GM12891 (cell line): ENCODE data around the gene CDK10. TPM values are rescaled to one million over a fixed set of nuclear protein-coding genes. Genes with fewer than 3 reads are reported as not detected.

Source experiments
- DNase-seq: peaks from one replicate; pipeline ENCODE4 v3.0.0; 2011; ENCODE audit warnings: low spot score; ENCODE audit not compliant: insufficient read length
- FAIRE-seq: peaks from 2 replicates; lab custom pipeline; 2011; peaks lifted over from hg19 to GRCh38; lab: Jason Lieb, UNC
- PAX5 ChIP-seq: IDR thresholded peaks from 2 replicates; pipeline ENCODE4 v1.6.1; 2011; ENCODE audit warnings: low read length, moderate library complexity, mild to moderate bottlenecking; ENCODE audit not compliant: insufficient read depth, severe bottlenecking
- POLR2A ChIP-seq: IDR thresholded peaks from 2 replicates; pipeline ENCODE4 v1.6.1; 2011; ENCODE audit warnings: low read depth, low read length, control low read depth
- POLR2AphosphoS5 ChIP-seq: IDR thresholded peaks from 2 replicates; pipeline ENCODE4 v1.6.1; 2011; ENCODE audit warnings: low read depth, low read length, control low read depth
- POU2F2 ChIP-seq: IDR thresholded peaks from 2 replicates; pipeline ENCODE4 v1.6.1; 2011; ENCODE audit warnings: low read depth, mild to moderate bottlenecking, control low read depth, low read length, moderate library complexity
- SPI1 ChIP-seq: IDR thresholded peaks from 2 replicates; pipeline ENCODE4 v1.6.1; 2011; ENCODE audit warnings: low read depth, low read length, control low read depth
- TAF1 ChIP-seq: IDR thresholded peaks from 2 replicates; pipeline ENCODE4 v1.6.1; 2011; ENCODE audit warnings: low read depth, low read length, control low read depth
- polyA plus RNA-seq: library from polyadenylated mRNA; unstranded; fragments of >200 nt; gene quantifications from one replicate; pipeline ENCODE4 v1.2.1, GENCODE V29; 2012; ENCODE audit warnings: low read depth, missing spikeins, inconsistent platforms; ENCODE audit not compliant: missing spikeins

CDK10 gene
- polyA plus RNA-seq, result 28.9 TPM

GRCh38 chr16:89686520-89687091 is at the start of gene CDK10:
Gene CDK10, plus strand, starts transcription at chr16:89686689. Its CDS starts 22 bp downstream, at chr16:89686711.
- peak; percentile 87 for TF ChIP-seq TAF1
- peak; percentile 91 for TF ChIP-seq POLR2A
- TF ChIP-seq POLR2AphosphoS5, result peak; percentile 90
- peak; percentile 66; the same call in 1 of the 2 replicates for TF ChIP-seq POU2F2
- no peak for TF ChIP-seq SPI1
- TF ChIP-seq PAX5, result no peak
- FAIRE-seq (peak; percentile 98), DNase-seq (peak; percentile 96)

GRCh38 chr16:89637379-89637778 is 49.1 kb upstream of the CDK10 start:
- FAIRE-seq, result no peak
- no peak for TF ChIP-seq PAX5
- TF ChIP-seq POLR2AphosphoS5, result no peak
- no peak for TF ChIP-seq SPI1
- TF ChIP-seq POLR2A, result no peak
- no peak for TF ChIP-seq TAF1
- no peak for TF ChIP-seq POU2F2
- DNase-seq, result no peak

- DNase-seq (no peak), FAIRE-seq (no peak)
- no peak for TF ChIP-seq TAF1
- TF ChIP-seq POLR2A, result no peak
- no peak for TF ChIP-seq PAX5
- TF ChIP-seq POU2F2, result no peak
- no peak for TF ChIP-seq POLR2AphosphoS5
- no peak for TF ChIP-seq SPI1
These were observed 48.0 kb upstream of the CDK10 start for GRCh38 chr16:89638455-89638854.

- TF ChIP-seq POU2F2, result no peak
- no peak for TF ChIP-seq PAX5
- no peak for TF ChIP-seq POLR2AphosphoS5
- TF ChIP-seq POLR2A, result no peak
- no peak for FAIRE-seq
These were observed 47.1 kb upstream of the CDK10 start for GRCh38 chr16:89639385-89639784.

GRCh38 chr16:89641458-89642119 is 44.9 kb upstream of the CDK10 start:
- FAIRE-seq (no peak), DNase-seq (no peak)
- TF ChIP-seq POU2F2 (no peak), PAX5 (no peak)

More at GRCh38 chr16:89639385-89639784, 47.1 kb upstream of the CDK10 start:
- no peak for DNase-seq

GRCh38 chr16:89642574-89642973 is 43.9 kb upstream of the CDK10 start:
- TF ChIP-seq TAF1 (no peak), POLR2AphosphoS5 (peak; percentile 53; the same call in 1 of the 2 replicates)
- FAIRE-seq (no peak), DNase-seq (no peak)

GRCh38 chr16:89643769-89644300 is 42.7 kb upstream of the CDK10 start:
- FAIRE-seq, result no peak
- DNase-seq, result no peak
- TF ChIP-seq PAX5 (no peak), TAF1 (no peak), SPI1 (no peak), POLR2AphosphoS5 (no peak), POLR2A (peak; percentile 13), POU2F2 (0 out of 2 replicates have a peak, but pooled peaks have one; percentile 11)

- no peak for DNase-seq
- TF ChIP-seq POLR2AphosphoS5, result no peak
- TF ChIP-seq TAF1, result no peak
- TF ChIP-seq PAX5, result no peak
- TF ChIP-seq POLR2A, result no peak
- TF ChIP-seq POU2F2, result no peak
- no peak for TF ChIP-seq SPI1
- FAIRE-seq, result no peak
These were observed 41.4 kb upstream of the CDK10 start for GRCh38 chr16:89645122-89645521.

GRCh38 chr16:89646270-89646669 is 40.2 kb upstream of the CDK10 start:
- DNase-seq (no peak), FAIRE-seq (no peak)

GRCh38 chr16:89646906-89647305 is 39.6 kb upstream of the CDK10 start:
- DNase-seq, result no peak
- no peak for FAIRE-seq
- TF ChIP-seq SPI1, result no peak
- TF ChIP-seq TAF1, result no peak
- no peak for TF ChIP-seq PAX5
- TF ChIP-seq POLR2A, result no peak
- no peak for TF ChIP-seq POLR2AphosphoS5
- TF ChIP-seq POU2F2, result no peak

More at GRCh38 chr16:89646270-89646669, 40.2 kb upstream of the CDK10 start:
- TF ChIP-seq POU2F2 (no peak), SPI1 (no peak), POLR2A (no peak), TAF1 (no peak)
